ENCODE data around the gene SLC25A25. TPM values are rescaled to one million over a fixed set of nuclear protein-coding genes. Genes with fewer than 3 reads are reported as not detected.

Gene SLC25A25
- total RNA-seq, 3 donors from 2014 or later = 27.2 to 43.9 (median 33.1) TPM

DNA sequence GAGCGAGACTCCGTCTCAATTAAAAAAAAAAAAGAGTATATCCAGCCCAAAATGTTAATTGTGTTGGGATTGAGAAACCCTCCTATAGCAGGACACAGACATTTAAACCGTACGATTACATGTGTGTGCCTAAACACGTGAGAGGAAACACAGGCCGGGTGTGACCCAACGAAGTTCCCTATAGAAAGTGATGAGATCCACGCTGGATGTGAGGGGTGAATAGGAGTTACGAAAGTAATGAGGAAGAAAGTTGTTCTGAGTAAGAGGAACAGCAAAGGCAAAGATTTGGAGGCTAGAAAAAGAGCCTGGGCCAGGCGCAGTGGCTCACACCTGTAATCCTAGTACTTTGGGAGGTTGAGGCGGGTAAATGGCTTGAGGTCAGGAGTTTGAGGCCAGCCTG lies 14.5 kb upstream of the SLC25A25 start:
- intact Hi-C loops (cut with DNase I; ENCODE audit: low total_unique reads) = no loop called here
- DNase-seq (ENCODE audit: low spot score in 2 of 2) = no peak
- TF ChIP-seq POLR2A (IDR thresholded peaks at IDR 0.05) (no peak), POLR2AphosphoS5 (IDR thresholded peaks at IDR 0.05) (no peak)
- Histone ChIP-seq H3K4me3 (no peak overlapping the region), H3K27ac (no peak overlapping the region), H3K9me3 (no peaks in the 10 kb centered on the region), H3K36me3 (no peaks in the 10 kb centered on the region), H3K27me3 (no peaks in the 10 kb centered on the region), H3K4me1 (peaks cover 0 to 7% of the 10 kb centered on the region in 2 donors)

- no peak overlapping the region for H3K4me3 ChIP-seq
- H3K9me3 ChIP-seq = no peaks in the 10 kb centered on the region
- H3K27me3 ChIP-seq = no peaks in the 10 kb centered on the region
- TF ChIP-seq POLR2AphosphoS5 (IDR thresholded peaks at IDR 0.05) = no peak
- no peak for TF ChIP-seq CTCF (IDR thresholded peaks at IDR 0.05)
- no peak for TF ChIP-seq POLR2A (IDR thresholded peaks at IDR 0.05)
- H3K4me1 ChIP-seq = peaks cover 0 to 7% of the 10 kb centered on the region in 2 donors
- H3K27ac ChIP-seq = peak overlapping the region in 1 of 2 donors; percentile 79
- H3K36me3 ChIP-seq = no peaks in the 10 kb centered on the region
- DNase-seq (ENCODE audit: low spot score in 2 of 2) = no peak
- intact Hi-C loops (cut with DNase I; ENCODE audit: low total_unique reads) = no loop called here
Measured at GRCh38 chr9:128054087-128054486, 13.9 kb upstream of the SLC25A25 start.

- intact Hi-C loops (cut with DNase I; ENCODE audit: low total_unique reads) = no loop called here
- H3K4me3 ChIP-seq = peak overlapping the region in 1 of 3 donors; percentile 22
- DNase-seq (ENCODE audit: low spot score in 2 of 2) = peak in 1 of 2 donors; percentile 54
- H3K36me3 ChIP-seq = no peaks in the 10 kb centered on the region
- no peaks in the 10 kb centered on the region for H3K9me3 ChIP-seq
- peaks cover 0 to 7% of the 10 kb centered on the region in 2 donors for H3K4me1 ChIP-seq
- TF ChIP-seq POLR2AphosphoS5 (IDR thresholded peaks at IDR 0.05) (peak; percentile 43 to 82 (median 64)), CTCF (IDR thresholded peaks at IDR 0.05) (no peak)
- no peaks in the 10 kb centered on the region for H3K27me3 ChIP-seq
- peak overlapping the region; percentile 79 to 89 for H3K27ac ChIP-seq
Measured at GRCh38 chr9:128055344-128056040, 12.5 kb upstream of the SLC25A25 start.

- peak overlapping the region; percentile 79 to 89 for H3K27ac ChIP-seq
- H3K27me3 ChIP-seq = no peaks in the 10 kb centered on the region
- intact Hi-C loops (cut with DNase I; ENCODE audit: low total_unique reads) = no loop called here
- H3K36me3 ChIP-seq = no peaks in the 10 kb centered on the region
- H3K9me3 ChIP-seq = no peaks in the 10 kb centered on the region
- peak overlapping the region in 1 of 3 donors; percentile 22 for H3K4me3 ChIP-seq
- no peak for DNase-seq (ENCODE audit: low spot score in 2 of 2)
- peaks cover 0 to 7% of the 10 kb centered on the region in 2 donors for H3K4me1 ChIP-seq
- TF ChIP-seq CTCF (IDR thresholded peaks at IDR 0.05) (no peak), POLR2AphosphoS5 (IDR thresholded peaks at IDR 0.05) (no peak), POLR2A (IDR thresholded peaks at IDR 0.05) (no peak)
Measured at GRCh38 chr9:128056086-128056485, 11.9 kb upstream of the SLC25A25 start.

DNA sequence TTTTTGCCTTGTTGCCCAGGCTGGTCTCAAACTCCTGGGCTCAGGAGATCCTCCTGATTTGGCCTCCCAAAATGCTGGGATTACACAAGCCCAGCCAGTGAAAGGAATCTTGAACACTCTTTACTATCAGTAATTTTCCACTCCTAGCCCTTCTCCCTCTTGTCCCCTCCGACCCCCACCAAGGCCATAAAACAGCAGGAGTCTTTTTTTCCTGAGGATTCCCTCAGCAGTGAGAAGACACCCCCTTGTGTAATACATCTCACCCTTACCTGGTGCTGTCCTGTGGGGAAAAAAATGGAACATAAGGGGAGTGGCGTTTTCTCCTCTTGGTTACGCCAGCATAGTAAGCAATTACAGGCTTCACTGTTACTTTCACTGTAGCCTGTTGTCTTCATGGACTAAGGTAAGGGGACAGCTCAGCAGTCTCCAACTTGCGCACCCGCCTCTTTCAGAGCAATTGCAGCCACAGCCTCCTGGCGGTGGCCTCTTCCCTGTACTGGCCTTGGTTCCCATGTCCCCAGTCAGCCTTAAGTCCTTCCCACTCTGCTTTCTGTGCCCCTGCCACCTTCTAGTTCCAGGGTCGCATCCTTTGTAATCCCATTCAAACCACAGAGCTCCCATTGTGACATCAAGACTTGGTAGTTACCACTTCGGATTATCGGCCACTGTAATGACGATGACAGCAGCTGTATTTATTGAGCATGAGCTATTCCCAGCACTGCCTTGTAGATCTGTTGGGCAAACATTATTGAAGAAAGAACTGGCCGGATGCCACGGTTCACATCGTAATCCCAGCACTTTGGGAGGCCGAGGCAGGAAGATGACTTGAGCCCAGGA lies 10.9 kb upstream of the SLC25A25 start:
- no peak for TF ChIP-seq CTCF (IDR thresholded peaks at IDR 0.05)
- TF ChIP-seq POLR2AphosphoS5 (IDR thresholded peaks at IDR 0.05) = no peak
- no peak for TF ChIP-seq POLR2A (IDR thresholded peaks at IDR 0.05)
- Histone ChIP-seq H3K4me1 (peaks cover 0 to 7% of the 10 kb centered on the region in 2 donors), H3K4me3 (no peak overlapping the region), H3K36me3 (no peaks in the 10 kb centered on the region), H3K27ac (peak overlapping the region; percentile 79 to 89), H3K9me3 (no peaks in the 10 kb centered on the region), H3K27me3 (no peaks in the 10 kb centered on the region)
- intact Hi-C loops (cut with DNase I; ENCODE audit: low total_unique reads) = no loop called here
- peak; percentile 44 to 67 for DNase-seq (ENCODE audit: low spot score in 2 of 2)
